Memory B cell (primary cell): ENCODE data around the gene ALK.

Source experiments
- ATAC-seq: fragments of 150-1000 bp; cut with Tn5 transposase; 2 replicates; pipeline ENCODE4 v1.10.0; 2021; ENCODE audit warnings: low read depth, mild to moderate bottlenecking, moderate library complexity
- DNase-seq, 2 donors: peaks; one replicate each; pipeline ENCODE4 v3.0.0; 2022; ENCODE audit warnings: low spot score in 2 of 2
- H3K27ac Mint-ChIP-seq: one replicate; pipeline ENCODE4 v1.8.0; 2022; ENCODE audit warnings: mild to moderate bottlenecking, moderate library complexity, mixed read lengths
- H3K27me3 Mint-ChIP-seq: one replicate; pipeline ENCODE4 v1.8.0; 2022; ENCODE audit warnings: mixed read lengths
- H3K36me3 Mint-ChIP-seq: one replicate; pipeline ENCODE4 v1.8.0; 2022; ENCODE audit warnings: mild to moderate bottlenecking, mixed read lengths
- H3K4me1 Mint-ChIP-seq: one replicate; pipeline ENCODE4 v1.8.0; 2022; ENCODE audit warnings: mixed read lengths
- H3K4me3 Mint-ChIP-seq: one replicate; pipeline ENCODE4 v1.8.0; 2022; ENCODE audit warnings: mild to moderate bottlenecking, moderate library complexity, mixed read lengths
- H3K9me3 Mint-ChIP-seq: one replicate; pipeline ENCODE4 v1.8.0; 2022; ENCODE audit warnings: mixed read lengths

Gene ALK

DNA sequence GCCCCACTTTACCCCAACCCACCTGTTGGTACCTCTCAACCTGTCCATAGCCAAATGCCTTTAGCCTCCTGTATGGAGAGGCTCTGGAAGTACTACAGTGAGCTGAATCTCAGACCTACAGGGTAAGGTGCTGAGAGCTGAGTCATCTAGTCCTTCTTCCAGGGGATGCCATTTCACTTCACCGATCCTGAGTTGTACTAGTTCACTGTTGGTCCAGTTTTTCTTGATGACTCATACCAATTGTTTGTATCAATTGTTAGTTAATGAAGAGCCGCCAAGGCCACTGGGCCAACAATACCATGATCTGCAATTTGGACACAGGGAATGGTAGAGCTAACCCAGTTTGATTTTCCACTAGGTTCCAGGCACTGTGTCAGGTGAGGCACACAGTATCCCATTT, 549.2 kb downstream of the ALK start:
- Mint-ChIP-seq H3K27ac (no peak overlapping the region), H3K27me3 (peaks cover 9% of the 10 kb centered on the region), H3K4me3 (no peak overlapping the region), H3K36me3 (no peaks in the 10 kb centered on the region), H3K4me1 (no peaks in the 10 kb centered on the region), H3K9me3 (no peaks in the 10 kb centered on the region)
- ATAC-seq (no peak), DNase-seq (no peak)

DNA sequence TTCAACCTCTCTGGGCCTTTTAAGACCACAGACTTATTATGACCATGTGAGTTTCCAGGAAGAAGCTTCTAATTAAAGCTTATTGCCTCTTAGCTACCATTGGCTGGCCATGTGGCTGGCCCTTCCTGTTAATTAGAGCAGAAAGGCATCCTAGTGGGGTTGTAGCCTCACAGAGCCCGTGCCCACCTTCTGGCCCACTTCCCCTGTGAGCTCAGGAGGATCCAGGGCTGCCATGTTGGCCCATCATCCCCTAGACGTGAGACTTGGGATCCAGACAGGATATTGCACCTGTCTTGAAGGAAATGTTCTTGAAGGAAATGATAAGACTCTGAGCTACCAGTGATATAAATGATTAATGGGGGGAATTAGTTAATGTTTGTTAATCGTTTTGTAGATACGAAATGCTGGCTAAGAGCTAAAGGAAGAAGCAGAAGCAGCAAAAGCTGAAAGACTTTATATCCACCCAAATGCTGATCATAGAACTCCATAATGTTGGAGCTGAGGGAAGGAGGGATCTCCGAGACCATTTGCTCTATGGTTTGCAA, 550.7 kb downstream of the ALK start:
- no peak overlapping the region for H3K27ac Mint-ChIP-seq
- no peaks in the 10 kb centered on the region for H3K9me3 Mint-ChIP-seq
- no peaks in the 10 kb centered on the region for H3K36me3 Mint-ChIP-seq
- no peaks in the 10 kb centered on the region for H3K4me1 Mint-ChIP-seq
- DNase-seq (no peak), ATAC-seq (no peak)
- no peak overlapping the region for H3K4me3 Mint-ChIP-seq
- H3K27me3 Mint-ChIP-seq, result peaks cover 16% of the 10 kb centered on the region

DNA sequence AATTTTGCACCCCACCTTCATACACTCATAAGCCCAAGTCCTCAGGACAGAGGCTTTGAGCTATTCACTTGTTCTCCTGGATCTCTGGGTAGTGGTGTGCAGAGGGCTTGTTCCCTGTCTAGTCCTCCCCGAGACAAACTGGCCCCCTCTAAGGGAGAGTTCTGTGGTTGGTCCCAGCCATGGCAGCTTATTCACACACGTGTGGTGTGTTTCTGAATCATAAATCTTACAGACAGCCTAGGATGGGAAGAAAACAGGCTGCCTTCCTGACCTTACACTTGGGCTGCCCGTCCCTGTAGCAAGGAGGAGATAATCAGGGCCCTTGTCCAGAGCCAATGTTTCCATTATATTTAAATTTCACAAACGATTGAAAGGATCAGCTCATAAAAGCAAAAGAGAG, 551.2 kb downstream of the ALK start:
- Mint-ChIP-seq H3K4me1 (no peaks in the 10 kb centered on the region), H3K36me3 (no peaks in the 10 kb centered on the region), H3K9me3 (no peaks in the 10 kb centered on the region), H3K27me3 (peaks cover 16% of the 10 kb centered on the region), H3K27ac (no peak overlapping the region), H3K4me3 (no peak overlapping the region)
- DNase-seq (no peak), ATAC-seq (no peak)

DNA sequence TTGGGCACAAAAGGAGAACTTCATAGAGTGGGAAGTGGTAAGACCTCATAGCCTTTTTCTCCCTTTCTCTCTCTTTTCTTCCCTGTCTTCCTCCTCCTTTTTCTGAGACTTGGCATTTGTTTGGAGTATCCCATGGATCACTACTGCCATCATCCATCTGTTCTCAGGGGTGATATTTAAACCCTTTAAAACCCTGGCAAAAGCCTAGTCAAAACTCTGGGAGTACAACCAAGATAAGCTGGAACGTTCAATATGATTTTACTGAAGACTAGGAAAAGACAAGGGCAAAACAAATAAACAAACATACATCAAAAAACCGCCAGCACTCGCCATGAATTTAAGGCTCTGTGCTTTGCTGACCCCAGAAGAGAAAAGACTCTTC, 552.7 kb downstream of the ALK start:
- no peaks in the 10 kb centered on the region for H3K9me3 Mint-ChIP-seq
- no peak overlapping the region for H3K27ac Mint-ChIP-seq

DNA sequence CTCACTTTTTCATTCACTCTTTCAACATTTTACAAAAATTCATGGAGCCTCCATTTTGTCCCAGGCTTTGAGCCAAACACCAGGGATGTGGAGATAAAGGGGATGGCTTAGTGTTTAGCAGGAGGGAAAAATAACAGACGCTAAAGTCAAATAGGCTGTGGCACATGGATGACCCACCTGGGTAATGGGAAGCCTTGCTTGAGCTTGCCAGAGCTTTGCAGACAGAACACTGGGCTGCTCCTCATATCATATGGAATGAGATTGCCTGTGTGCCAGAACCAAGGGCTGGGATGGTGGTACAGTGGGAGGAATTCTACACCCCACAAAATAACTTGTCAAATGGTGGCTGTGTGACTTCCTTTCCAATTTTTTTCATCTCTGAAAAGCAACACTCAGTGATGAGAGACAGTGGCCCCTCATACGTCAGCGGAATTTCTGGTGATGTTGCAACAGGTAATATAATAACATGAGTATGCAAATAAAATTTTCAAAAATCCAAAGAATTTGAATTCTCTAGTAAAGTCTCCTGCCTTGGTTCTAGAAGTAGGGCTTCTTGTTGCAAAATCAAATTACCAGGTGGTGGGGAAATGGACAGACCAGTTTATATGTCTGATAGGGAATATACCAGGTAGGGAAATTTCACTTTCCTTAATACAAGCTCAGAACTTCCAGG, 553.3 kb downstream of the ALK start:
- Mint-ChIP-seq H3K27me3 (peaks cover 19% of the 10 kb centered on the region), H3K4me1 (no peaks in the 10 kb centered on the region), H3K27ac (no peak overlapping the region), H3K4me3 (no peak overlapping the region), H3K36me3 (no peaks in the 10 kb centered on the region), H3K9me3 (no peaks in the 10 kb centered on the region)
- DNase-seq (no peak), ATAC-seq (no peak)

More for the DNA sequence above, 552.7 kb downstream of the ALK start:
- no peak for DNase-seq
- no peak overlapping the region for H3K4me3 Mint-ChIP-seq
- no peaks in the 10 kb centered on the region for H3K36me3 Mint-ChIP-seq
- ATAC-seq, result no peak
- no peaks in the 10 kb centered on the region for H3K4me1 Mint-ChIP-seq
- peaks cover 19% of the 10 kb centered on the region for H3K27me3 Mint-ChIP-seq

DNA sequence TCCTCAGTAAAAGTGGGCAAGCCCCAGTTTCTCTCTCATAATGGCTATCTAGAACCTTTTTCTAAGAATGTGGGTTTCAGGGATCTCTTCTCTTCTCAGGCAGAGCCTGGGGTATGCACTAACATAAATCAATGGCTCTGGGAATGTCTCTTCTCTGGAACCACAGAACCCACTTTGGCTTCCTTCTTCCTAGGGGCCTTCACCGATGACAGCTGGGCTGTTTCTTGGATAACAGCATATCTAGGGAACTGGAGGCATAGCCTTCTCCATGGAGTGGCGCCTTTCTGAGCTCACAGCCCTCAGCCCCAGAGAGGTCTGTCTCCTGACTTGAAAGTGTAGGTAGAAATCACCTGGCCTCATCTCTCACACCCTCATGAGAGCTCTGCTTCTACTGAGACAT, 558.3 kb downstream of the ALK start:
- H3K36me3 Mint-ChIP-seq, result no peaks in the 10 kb centered on the region
- H3K4me3 Mint-ChIP-seq, result no peak overlapping the region
- ATAC-seq, result no peak

DNA sequence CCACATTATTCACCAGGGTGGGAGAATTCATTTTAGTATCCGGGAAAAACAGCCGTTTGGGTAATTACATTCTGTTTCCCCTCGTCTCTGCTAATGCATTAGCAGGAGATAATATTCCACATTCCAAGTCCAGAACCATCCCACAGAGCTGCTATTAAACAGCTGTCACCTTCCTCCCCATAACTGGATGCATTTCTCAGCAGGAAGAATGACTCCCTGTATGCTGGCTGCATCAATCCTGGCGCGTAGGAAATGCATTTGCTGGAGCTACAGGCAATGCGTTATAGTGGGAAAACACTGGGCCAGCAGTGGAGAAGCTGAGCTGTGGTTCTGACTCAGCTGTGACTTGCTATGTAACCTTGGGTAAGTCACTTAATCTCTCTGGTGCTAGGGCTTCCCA, 560.2 kb downstream of the ALK start:
- no peaks in the 10 kb centered on the region for H3K9me3 Mint-ChIP-seq
- no peaks in the 10 kb centered on the region for H3K4me1 Mint-ChIP-seq
- DNase-seq (no peak), ATAC-seq (no peak)
- H3K27ac Mint-ChIP-seq, result no peak overlapping the region
- no peak overlapping the region for H3K4me3 Mint-ChIP-seq
- H3K36me3 Mint-ChIP-seq, result no peaks in the 10 kb centered on the region
- peaks cover 12% of the 10 kb centered on the region for H3K27me3 Mint-ChIP-seq

More for the DNA sequence above, 558.3 kb downstream of the ALK start:
- H3K27me3 Mint-ChIP-seq, result peaks cover 15% of the 10 kb centered on the region
- no peaks in the 10 kb centered on the region for H3K4me1 Mint-ChIP-seq
- no peak for DNase-seq
- no peaks in the 10 kb centered on the region for H3K9me3 Mint-ChIP-seq
- H3K27ac Mint-ChIP-seq, result no peak overlapping the region

DNA sequence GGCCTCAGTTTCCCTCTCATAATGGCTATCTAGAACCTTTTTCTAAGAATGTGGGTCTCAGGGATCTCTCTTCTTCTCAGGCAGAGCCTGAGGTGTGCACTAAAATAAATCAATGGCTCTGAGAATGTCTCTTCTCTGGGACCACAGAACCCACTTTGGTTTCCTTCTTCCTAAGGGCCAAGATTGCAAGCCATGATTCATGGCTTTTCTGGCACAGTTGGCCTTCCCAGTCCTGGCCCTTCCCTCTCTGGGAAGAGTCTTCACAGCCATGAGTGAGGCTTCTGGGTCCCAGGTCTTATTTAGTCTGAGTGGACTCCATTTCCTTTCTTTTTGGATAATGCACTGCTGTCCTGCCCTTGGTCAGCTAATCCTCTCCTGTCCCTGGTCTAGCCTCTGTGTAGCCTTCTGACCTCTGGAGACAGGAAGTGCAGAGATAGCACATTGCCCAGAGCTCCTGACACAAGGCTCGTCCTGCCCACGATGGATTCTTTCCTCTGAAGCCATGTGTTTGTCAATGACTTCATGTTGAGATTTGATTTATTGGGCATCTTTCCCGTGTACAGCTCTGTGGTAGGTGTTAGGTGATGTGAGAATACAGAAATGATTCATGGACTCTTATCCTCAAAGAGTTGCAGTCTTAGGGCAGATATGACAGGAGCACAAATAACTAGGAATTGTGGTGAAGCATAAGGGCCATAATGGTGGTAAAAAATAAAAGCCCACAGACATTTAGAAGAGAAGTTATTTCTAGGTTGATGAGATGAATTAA, 561.2 kb downstream of the ALK start:
- Mint-ChIP-seq H3K27ac (no peak overlapping the region), H3K27me3 (peaks cover 13% of the 10 kb centered on the region), H3K4me3 (no peak overlapping the region), H3K9me3 (no peaks in the 10 kb centered on the region), H3K4me1 (no peaks in the 10 kb centered on the region), H3K36me3 (no peaks in the 10 kb centered on the region)
- ATAC-seq, result no peak
- no peak for DNase-seq

DNA sequence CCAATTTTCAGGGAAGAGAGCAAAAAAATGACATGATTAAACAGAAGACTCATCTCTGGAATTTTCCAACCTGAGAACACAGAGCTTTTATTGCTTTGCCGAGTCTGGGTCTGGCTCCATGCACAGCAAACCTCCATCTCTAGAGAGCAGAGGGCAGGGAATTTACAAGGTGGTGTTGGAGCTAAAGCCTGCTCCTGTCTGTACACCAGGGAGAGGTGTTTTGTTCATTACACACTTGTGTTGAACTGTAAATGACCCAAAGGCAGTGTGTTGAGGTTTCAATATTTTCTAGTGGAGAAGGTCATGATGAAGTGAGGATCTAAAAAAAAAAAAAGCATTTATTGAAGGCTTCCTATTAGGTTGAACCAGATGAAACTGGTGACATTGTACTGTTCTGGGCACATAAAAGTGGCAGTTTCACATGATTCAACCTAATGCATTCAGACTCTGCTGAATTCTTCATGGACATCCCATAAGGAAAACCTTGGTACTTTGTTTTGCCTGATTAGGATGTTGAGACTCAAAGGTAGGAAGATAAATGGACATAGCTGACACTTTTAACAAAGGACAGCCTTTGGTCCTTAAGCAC, 567.9 kb downstream of the ALK start:
- Mint-ChIP-seq H3K4me3 (no peak overlapping the region), H3K9me3 (no peaks in the 10 kb centered on the region), H3K36me3 (no peaks in the 10 kb centered on the region), H3K4me1 (no peaks in the 10 kb centered on the region), H3K27me3 (peaks cover 11% of the 10 kb centered on the region), H3K27ac (no peak overlapping the region)
- ATAC-seq (no peak), DNase-seq (no peak)

DNA sequence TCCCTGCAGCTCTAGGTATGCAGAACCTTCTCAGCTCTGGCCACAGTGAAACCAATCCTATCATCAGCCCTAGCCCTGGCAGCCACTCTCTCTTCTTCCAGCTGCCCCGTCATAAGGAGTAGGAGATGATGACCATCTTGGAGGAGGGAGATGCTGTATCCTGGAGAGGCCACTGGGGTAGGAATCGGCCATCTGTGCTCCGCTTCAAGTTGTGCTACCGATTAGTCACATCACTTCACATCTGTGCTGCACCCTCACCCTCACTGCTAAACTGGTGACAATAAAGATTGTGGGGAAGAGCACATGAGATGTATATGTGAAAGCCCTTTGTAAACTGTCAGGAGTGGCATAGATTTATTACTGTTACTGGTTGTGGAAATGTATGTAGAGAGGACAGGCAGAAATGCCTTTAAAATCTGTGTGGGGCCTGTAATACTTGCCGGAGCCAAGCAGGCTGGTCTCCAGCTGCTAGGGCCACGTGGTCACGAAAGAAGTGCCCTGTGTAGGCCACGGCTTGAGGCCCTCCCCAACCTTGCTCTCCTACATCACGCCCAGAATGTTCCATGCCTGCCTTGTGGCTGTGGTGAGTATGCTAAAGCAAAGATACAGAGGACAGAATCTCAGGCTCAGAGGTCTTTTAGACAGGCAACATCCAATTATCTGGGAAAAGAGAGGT, 569.3 kb downstream of the ALK start:
- no peaks in the 10 kb centered on the region for H3K9me3 Mint-ChIP-seq
- no peaks in the 10 kb centered on the region for H3K4me1 Mint-ChIP-seq
- H3K27ac Mint-ChIP-seq, result no peak overlapping the region
- DNase-seq (no peak), ATAC-seq (no peak)
- peaks cover 11% of the 10 kb centered on the region for H3K27me3 Mint-ChIP-seq
- no peak overlapping the region for H3K4me3 Mint-ChIP-seq
- no peaks in the 10 kb centered on the region for H3K36me3 Mint-ChIP-seq

DNA sequence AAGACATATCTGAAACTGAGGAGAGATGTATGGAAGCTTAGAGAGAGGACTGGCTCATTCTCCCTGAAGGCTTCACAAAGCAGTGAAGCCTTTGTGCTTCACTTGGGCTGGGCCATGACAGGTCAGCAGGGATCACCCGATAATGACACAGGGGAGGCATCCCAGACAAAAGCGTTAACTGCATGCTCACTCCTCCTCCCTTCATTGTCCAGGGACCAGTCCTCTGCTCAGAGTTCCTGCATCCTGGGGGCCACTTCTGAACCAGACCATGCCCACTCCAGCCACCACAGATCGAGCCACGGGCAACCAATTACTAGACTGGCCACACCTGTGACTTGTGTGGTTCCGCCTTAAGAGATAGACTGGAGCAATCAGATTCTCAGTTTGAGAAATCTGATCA, 570.1 kb downstream of the ALK start:
- H3K4me1 Mint-ChIP-seq, result no peaks in the 10 kb centered on the region
- DNase-seq (no peak), ATAC-seq (no peak)
- H3K9me3 Mint-ChIP-seq, result no peaks in the 10 kb centered on the region
- H3K27me3 Mint-ChIP-seq, result peaks cover 11% of the 10 kb centered on the region
- no peak overlapping the region for H3K27ac Mint-ChIP-seq
- no peaks in the 10 kb centered on the region for H3K36me3 Mint-ChIP-seq
- H3K4me3 Mint-ChIP-seq, result no peak overlapping the region

DNA sequence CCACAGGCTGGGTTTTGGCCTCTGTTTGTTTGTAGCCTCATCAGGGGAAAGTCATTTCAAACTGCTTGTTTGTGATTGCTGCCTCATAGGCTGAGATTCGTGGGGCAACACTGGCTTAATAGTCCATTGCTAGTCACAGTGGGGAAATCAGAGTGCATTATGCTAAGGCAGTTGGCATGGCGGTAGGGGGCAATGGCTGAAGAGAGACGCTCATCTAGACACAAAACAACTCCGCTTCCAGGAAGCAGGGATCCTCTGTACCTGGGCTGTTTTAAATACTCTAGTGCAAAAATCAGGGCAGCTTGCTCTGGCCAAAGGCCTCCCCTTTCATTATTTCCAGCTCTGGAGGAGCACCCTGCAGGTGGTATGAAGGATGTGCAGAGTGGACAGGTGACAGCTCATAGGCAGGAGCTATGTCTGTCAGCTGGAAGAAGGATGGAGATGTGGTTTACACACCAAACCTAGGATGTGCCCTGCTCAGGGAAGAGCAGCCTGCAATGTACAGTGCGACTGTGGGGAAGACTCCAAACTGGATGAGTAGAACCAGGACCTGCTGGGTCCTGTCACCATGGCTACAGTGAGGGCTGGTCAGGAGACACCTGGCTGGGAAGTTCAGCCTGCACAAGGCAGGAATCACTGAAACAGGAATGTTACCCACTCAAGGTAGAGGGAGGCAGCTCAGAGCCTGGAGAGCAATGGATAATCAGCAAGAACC, 571.9 kb downstream of the ALK start:
- H3K4me1 Mint-ChIP-seq, result no peaks in the 10 kb centered on the region
- DNase-seq (no peak), ATAC-seq (no peak)
- H3K36me3 Mint-ChIP-seq, result peaks cover 1% of the 10 kb centered on the region
- no peak overlapping the region for H3K4me3 Mint-ChIP-seq
- H3K9me3 Mint-ChIP-seq, result no peaks in the 10 kb centered on the region
- H3K27ac Mint-ChIP-seq, result no peak overlapping the region
- peaks cover 9% of the 10 kb centered on the region for H3K27me3 Mint-ChIP-seq

DNA sequence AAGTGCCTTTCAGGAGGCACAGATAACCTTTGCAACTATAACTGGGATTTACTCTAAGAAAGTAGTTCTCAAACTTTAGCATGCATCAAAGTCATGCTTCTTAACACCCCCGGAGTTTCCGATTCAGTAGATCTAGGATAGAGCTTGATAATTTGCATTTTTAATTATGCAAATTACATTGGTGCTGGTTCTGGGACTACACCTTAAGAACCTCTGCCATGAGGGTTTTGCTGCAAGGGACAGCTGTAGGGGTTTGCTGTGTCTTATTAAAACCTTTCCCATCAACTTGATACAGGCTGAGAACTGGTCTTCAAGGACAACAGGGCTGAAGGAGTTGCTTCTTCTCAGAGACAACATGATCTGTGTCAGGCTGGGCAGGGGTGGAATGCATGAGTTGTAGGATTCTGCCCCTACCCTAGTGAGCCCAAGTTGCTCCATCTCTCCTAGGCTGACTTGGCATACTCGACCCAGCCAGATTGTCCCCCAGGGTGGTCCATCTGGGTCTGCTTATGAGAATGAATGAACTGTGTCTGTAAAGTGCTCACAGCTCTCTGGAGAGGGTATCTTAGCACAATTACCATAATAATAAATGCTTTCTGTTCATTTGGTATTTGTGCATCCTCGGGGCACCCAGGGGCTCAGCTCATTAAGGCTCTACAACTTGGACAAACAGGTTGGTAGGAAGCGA, 573.5 kb downstream of the ALK start:
- DNase-seq, result no peak
- no peaks in the 10 kb centered on the region for H3K9me3 Mint-ChIP-seq
- H3K27ac Mint-ChIP-seq, result no peak overlapping the region
- no peaks in the 10 kb centered on the region for H3K4me1 Mint-ChIP-seq
- no peak for ATAC-seq
- H3K4me3 Mint-ChIP-seq, result no peak overlapping the region
- H3K36me3 Mint-ChIP-seq, result peaks cover 1% of the 10 kb centered on the region
- H3K27me3 Mint-ChIP-seq, result peaks cover 7% of the 10 kb centered on the region
